SIG-M5 (cell line): ENCODE measurements around the gene ROR2.
"Not testable (repeated sequence)": the region's sequence is repeated elsewhere in the genome, so short reads cannot be mapped to it uniquely, and the experiment has no call there.

ENCODE experiments used
- DNase-seq: peaks from one replicate; lab custom pipeline; 2025; lab: John Stamatoyannopoulos, UW

The ROR2 gene

GRCh38 chr9:91923145-91923544 lies 26.9 kb downstream of the ROR2 start:
- DNase-seq = no peak

GRCh38 chr9:91921371-91921770 lies 28.7 kb downstream of the ROR2 start:
- no peak for DNase-seq

GRCh38 chr9:91920630-91921350 lies 29.2 kb downstream of the ROR2 start:
- DNase-seq = no peak

- DNase-seq = no peak
These were observed 30.4 kb downstream of the ROR2 start for GRCh38 chr9:91919621-91920020.

GRCh38 chr9:91917436-91917835 lies 32.6 kb downstream of the ROR2 start:
- DNase-seq = no peak

GRCh38 chr9:91915524-91916263 lies 34.3 kb downstream of the ROR2 start:
- DNase-seq = no peak

- DNase-seq = no peak
These were observed 35.1 kb downstream of the ROR2 start for GRCh38 chr9:91914937-91915336.

GRCh38 chr9:91914404-91914803 lies 35.6 kb downstream of the ROR2 start:
- no peak for DNase-seq

GRCh38 chr9:91913986-91914385 lies 36.0 kb downstream of the ROR2 start:
- no peak for DNase-seq

GRCh38 chr9:91913096-91913495 lies 36.9 kb downstream of the ROR2 start:
- DNase-seq = no peak

GRCh38 chr9:91911657-91912056 lies 38.4 kb downstream of the ROR2 start:
- DNase-seq = no peak

GRCh38 chr9:91909256-91909655 lies 40.8 kb downstream of the ROR2 start:
- not testable (repeated sequence) for DNase-seq

- no peak for DNase-seq
These were observed 41.3 kb downstream of the ROR2 start for GRCh38 chr9:91908746-91909145.

- no peak for DNase-seq
These were observed 41.8 kb downstream of the ROR2 start for GRCh38 chr9:91908293-91908623.

GRCh38 chr9:91907484-91908292 lies 42.3 kb downstream of the ROR2 start:
- DNase-seq = no peak

GRCh38 chr9:91905991-91906469 lies 44.0 kb downstream of the ROR2 start:
- DNase-seq = no peak

- DNase-seq = no peak
These were observed 44.8 kb downstream of the ROR2 start for GRCh38 chr9:91905237-91905650.

- no peak for DNase-seq
These were observed 45.3 kb downstream of the ROR2 start for GRCh38 chr9:91904588-91905236.

- no peak for DNase-seq
These were observed 46.7 kb downstream of the ROR2 start for GRCh38 chr9:91903126-91903911.

GRCh38 chr9:91902475-91903125 lies 47.4 kb downstream of the ROR2 start:
- no peak for DNase-seq

- no peak for DNase-seq
These were observed 49.2 kb downstream of the ROR2 start for GRCh38 chr9:91900797-91901177.
